Urinary bladder (tissue), 4 donors: ENCODE data around the gene DPT. TPM values are rescaled to one million over a fixed set of nuclear protein-coding genes. Genes with fewer than 3 reads are reported as not detected.
"Not testable (repeated sequence)": the region's sequence is repeated elsewhere in the genome, so short reads cannot be mapped to it uniquely, and the experiment has no call there.

ENCODE experiments used
- DNase-seq: peaks from one replicate; pipeline ENCODE4 v3.0.0-alpha.2; 2015; ENCODE audit errors: extremely low spot score
- H3K27ac ChIP-seq: one replicate; pipeline ENCODE4 v1.5.1; 2013; ENCODE audit warnings: low read depth, mild to moderate bottlenecking, moderate library complexity
- H3K36me3 ChIP-seq: one replicate; pipeline ENCODE4 v1.6.1; 2013; ENCODE audit warnings: mild to moderate bottlenecking, moderate library complexity; ENCODE audit not compliant: insufficient read depth
- H3K4me1 ChIP-seq: one replicate; pipeline ENCODE4 v1.6.1; 2013; ENCODE audit warnings: mild to moderate bottlenecking, moderate library complexity; ENCODE audit not compliant: insufficient read depth
- H3K4me3 ChIP-seq: one replicate; pipeline ENCODE4 v1.5.1; 2013; ENCODE audit warnings: low read depth, low read length
- WGBS: extraction: QIAGEN DNeasy Blood & Tissue Kit; methylation state at CpG from one replicate; pipeline ENCODE4 v1.1.7; 2013; 5-methylcytosine and 5-hydroxymethylcytosine counted together
- polyA plus RNA-seq: library from polyadenylated mRNA; stranded (reverse); fragments of 200-250 nt; gene quantifications from one replicate; pipeline ENCODE4 v1.2.3, GENCODE V29; 2013
- total RNA-seq: library from RNA; depleted of rRNA; stranded (reverse); fragments of >200 nt; gene quantifications from one replicate; pipeline ENCODE4 v1.2.3, GENCODE V29; 2014
- donor health status: healthy with polysubstance abuse.
- donor health status: healthy.

Gene DPT
- total RNA-seq, result 175 TPM
- polyA plus RNA-seq, result 198 TPM

DNA sequence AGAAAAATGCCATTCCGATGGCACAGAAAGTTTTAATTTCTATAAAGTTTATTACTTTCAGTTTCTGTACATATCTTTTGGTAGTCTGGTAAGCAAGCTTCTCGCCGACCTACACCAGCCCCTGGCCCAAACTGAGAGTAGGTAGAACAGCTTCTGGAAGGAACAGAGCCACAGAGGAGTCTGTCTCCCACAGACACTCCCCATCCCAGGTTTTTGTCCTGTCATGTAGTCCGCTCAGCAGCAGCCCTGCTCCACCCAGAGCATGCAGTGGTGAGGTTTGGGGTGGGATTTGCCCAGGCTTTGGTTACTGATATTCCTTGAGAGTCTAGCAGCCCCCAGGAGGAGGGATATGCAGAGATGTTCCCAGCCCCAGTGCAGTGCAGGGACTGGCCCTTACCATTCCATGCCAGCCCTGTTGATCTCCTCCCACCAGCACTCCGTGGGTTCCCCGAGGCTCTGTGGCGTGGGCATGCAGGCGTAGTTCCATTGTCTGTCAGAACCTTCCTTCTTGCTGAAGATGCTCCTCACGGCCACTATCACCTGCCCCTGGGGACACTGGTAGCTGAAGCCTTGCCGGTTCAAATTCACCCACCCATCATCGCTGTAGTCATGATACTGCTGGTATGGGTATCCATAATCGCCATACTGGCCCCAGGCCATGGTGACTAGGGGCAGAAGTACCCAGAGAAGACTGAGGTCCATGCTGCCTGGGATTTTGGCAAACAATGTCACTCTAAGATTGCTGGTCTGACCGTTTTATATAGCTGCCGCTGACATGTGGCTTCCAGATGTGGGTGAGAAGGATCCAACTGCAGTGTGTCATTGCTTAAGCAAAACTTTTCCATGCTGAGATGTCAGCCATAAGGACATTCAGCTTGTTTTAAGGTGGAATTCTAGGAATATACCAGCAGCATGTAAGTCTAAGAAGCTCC is at the start of gene DPT:
Gene DPT (minus strand): TSS at position 734 of the 932 bp plus-strand sequence. CDS start 32 bp downstream, at position 702.
- WGBS, result 66% methylated on average over 14 of the region's 14 CpGs
- H3K4me3 ChIP-seq, result no peak within 1 kb of the TSS
- no peak within 1 kb of the TSS for H3K27ac ChIP-seq
- H3K36me3 ChIP-seq, result no peaks in the 10 kb centered on the region
- H3K4me1 ChIP-seq, result no peaks in the 10 kb centered on the region
- DNase-seq, result no peak

DNA sequence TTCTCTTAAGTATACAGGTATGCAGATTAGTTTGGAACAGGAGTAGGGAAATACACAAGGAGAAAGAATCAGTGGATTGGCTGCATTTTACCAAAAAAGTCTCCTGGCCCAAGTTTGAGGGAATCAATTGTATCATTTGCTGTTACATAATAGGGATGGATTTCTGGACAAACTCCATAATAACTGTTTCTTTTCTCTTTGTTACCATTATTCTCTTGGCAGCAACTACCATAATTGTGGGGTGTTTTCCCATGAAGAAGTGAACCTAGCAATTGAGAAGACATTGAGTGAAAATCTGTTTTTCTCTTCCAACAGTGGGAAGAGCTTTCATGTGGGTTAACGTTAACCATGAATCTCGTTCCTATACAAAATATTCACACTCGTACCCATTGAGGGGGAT is 46.4 kb upstream of the DPT start:
- H3K4me1 ChIP-seq, result no peaks in the 10 kb centered on the region
- H3K27ac ChIP-seq, result no peak overlapping the region
- H3K4me3 ChIP-seq, result no peak overlapping the region
- no peaks in the 10 kb centered on the region for H3K36me3 ChIP-seq
- 84% methylated on average over 3 of the region's 3 CpGs for WGBS
- DNase-seq, result no peak

GRCh38 chr1:168774241-168774640 is 45.2 kb upstream of the DPT start:
- Histone ChIP-seq H3K4me3 (no peak overlapping the region), H3K4me1 (no peaks in the 10 kb centered on the region), H3K27ac (no peak overlapping the region), H3K36me3 (no peaks in the 10 kb centered on the region)
- 49% methylated on average over 1 of the region's 1 CpG for WGBS
- no peak for DNase-seq

DNA sequence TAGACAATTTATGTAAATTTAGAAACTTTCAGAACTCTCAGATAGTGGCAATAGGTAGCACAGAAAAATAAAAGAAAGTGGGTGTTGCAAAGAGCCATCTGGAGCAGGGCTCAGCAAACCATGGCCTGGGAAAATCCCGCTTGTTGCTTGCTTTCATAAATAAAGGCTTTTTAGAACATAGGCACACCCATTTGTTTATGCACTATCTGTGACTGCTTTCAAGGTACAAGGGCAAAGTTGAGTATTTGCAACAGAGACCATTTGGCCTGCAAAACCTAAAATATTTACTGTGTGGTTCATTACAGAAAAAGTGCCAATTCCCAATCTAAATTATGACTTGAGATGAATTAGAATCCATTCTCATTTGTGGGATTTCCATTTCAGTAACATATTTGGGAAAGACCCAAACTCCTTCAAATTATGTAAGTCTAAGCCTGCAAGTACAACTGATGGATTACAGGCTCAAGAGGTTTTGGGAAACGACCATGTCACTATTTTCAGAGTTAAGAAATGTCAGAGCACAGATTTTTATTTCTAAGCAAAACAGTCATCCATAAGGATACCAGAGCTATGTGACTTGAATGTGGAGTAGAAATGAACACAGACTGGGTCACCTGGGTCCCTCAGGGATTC is 43.5 kb upstream of the DPT start:
- H3K4me3 ChIP-seq, result no peak overlapping the region
- no peak overlapping the region for H3K27ac ChIP-seq
- 40% methylated on average over 2 of the region's 2 CpGs for WGBS
- no peak for DNase-seq
- H3K36me3 ChIP-seq, result no peaks in the 10 kb centered on the region
- no peaks in the 10 kb centered on the region for H3K4me1 ChIP-seq

DNA sequence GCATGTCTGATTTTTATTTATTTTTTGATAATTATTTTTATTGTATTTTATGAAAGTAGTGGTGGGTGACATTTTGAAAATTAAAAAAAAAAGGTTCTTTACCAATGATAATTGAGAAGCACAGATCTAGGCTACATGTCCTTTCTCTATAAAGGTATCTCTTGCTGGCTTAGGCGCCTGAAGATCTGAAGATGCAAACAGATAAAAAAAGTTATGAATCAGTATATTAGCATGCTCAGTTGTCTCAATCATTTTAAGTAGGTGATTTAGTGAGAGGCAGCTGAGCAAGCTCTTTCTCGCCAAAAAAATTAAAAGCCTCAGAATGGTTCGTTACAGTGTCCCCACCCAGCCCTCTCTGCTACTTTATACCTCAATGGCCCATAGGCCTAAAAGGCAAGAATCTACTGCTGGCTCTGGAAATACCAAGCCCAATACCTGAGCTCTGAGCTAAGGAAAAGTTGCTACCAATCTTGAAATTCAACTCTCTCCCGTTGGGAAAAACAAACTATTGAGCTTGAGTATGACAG is 42.2 kb upstream of the DPT start:
- Histone ChIP-seq H3K27ac (no peak overlapping the region), H3K4me1 (no peaks in the 10 kb centered on the region), H3K36me3 (no peaks in the 10 kb centered on the region), H3K4me3 (no peak overlapping the region)
- DNase-seq, result no peak
- 77% methylated on average over 4 of the region's 4 CpGs for WGBS

DNA sequence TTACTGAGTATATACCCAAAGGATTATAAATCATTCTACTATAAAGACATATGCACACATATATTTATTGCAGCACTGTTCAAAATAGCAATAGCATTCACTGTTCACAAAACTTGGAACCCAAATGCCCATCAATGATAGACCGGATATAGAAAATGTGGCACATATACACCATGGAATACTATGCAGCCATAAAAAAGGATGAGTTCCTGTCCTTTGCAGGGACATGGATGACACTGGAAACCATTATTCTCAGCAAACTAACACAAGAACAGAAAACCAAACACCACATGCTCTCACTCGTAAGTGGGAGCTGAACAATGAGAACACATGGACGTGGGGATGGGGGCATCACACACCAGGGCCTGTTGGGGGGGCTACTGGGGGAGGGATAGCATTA is 40.9 kb upstream of the DPT start:
- not testable (repeated sequence) for DNase-seq, H3K4me1 ChIP-seq, H3K4me3 ChIP-seq, H3K27ac ChIP-seq, H3K36me3 ChIP-seq
- WGBS, result 64% methylated on average over 3 of the region's 3 CpGs

- peak; percentile 15 for DNase-seq
- H3K27ac ChIP-seq, result no peak overlapping the region
- H3K4me3 ChIP-seq, result no peak overlapping the region
- no peaks in the 10 kb centered on the region for H3K36me3 ChIP-seq
- no peaks in the 10 kb centered on the region for H3K4me1 ChIP-seq
- WGBS, result 38% methylated on average over 4 of the region's 4 CpGs
Observed at GRCh38 chr1:168767894-168768584, 39.0 kb upstream of the DPT start.

DNA sequence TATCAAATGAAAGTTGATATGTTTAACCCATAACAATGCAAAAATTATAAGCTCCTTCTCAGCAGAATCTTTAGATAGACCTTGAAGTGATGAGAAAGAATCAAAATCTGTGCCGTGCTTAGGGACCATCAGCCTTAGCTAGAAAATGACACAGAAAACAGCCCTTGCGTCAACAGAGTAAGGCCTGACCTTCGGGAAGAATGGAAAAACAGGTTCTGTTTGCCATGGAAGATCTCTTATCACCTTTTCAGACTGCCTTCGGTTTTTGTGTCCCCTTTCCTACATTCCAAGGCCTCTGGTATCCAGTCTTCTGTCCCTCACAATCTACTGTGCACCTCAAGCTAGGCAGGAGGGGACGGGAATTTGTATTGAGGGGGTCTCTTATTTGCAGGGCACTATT is 37.6 kb upstream of the DPT start:
- DNase-seq, result no peak
- H3K36me3 ChIP-seq, result no peaks in the 10 kb centered on the region
- no peaks in the 10 kb centered on the region for H3K4me1 ChIP-seq
- WGBS, result 89% methylated on average over 5 of the region's 5 CpGs
- no peak overlapping the region for H3K4me3 ChIP-seq
- no peak overlapping the region for H3K27ac ChIP-seq

DNA sequence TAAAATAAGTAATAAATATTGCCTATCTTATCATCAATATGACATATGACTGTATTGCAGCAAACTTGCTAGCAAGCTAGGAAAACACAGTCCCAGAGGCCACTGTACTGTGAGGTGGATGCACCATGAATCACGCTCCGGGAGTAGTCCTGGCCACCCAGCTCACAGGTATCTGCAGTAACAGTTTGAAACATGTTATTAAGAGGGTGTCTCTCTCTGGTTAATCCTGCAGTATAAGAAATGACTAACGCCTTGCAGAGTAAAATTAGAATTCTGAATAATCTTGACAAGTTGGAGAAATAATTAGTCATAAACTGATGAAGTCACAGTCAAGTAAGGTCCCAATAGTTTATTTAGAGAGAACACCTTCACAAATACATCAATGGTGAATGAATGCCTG is 34.0 kb upstream of the DPT start:
- DNase-seq, result no peak
- H3K36me3 ChIP-seq, result no peaks in the 10 kb centered on the region
- H3K4me3 ChIP-seq, result no peak overlapping the region
- WGBS, result 92% methylated on average over 3 of the region's 3 CpGs
- no peaks in the 10 kb centered on the region for H3K4me1 ChIP-seq
- no peak overlapping the region for H3K27ac ChIP-seq

DNA sequence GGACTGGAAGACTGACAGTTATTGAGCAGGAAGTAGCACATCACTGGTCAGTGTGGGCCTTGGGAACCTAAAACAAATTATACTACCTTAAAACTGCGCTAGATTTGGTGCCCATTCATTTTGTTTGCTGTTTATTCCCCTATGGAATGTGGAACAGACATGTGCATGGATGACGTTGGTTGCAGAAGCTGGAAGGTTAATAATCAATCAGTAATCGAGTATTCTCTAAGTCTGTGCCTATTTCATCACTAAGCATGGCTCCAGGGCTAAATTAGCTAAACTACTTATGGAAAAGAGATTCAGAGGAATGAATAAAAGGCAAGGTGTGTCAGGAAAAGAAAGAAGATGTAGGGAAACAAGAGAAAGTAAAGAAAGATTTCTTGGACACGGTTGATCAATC is 33.5 kb upstream of the DPT start:
- Histone ChIP-seq H3K4me1 (no peaks in the 10 kb centered on the region), H3K4me3 (no peak overlapping the region), H3K36me3 (no peaks in the 10 kb centered on the region), H3K27ac (no peak overlapping the region)
- DNase-seq, result no peak
- 93% methylated on average over 4 of the region's 4 CpGs for WGBS

DNA sequence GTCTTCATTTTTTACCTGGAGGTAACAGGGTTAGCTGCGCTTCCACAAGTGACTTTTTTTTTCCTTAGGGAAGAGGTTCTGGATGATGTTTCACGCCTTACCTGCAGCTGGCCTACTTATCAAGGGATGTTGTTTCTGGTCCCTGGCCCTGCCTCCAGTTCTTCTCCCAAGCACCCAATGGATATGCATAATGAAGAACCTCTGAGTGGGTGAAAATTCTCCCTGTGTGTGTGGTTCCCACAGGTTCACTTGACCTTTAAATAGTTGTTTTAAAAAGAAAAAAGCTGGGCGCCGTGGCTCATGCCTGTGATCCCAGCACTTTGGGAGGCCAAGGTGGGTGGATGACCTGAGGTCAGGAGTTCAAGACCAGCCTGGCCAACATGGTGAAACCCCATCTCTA is 31.8 kb upstream of the DPT start:
- no peak overlapping the region for H3K27ac ChIP-seq
- WGBS, result 96% methylated on average over 4 of the region's 4 CpGs
- no peaks in the 10 kb centered on the region for H3K36me3 ChIP-seq
- no peak overlapping the region for H3K4me3 ChIP-seq
- no peaks in the 10 kb centered on the region for H3K4me1 ChIP-seq
- DNase-seq, result no peak

GRCh38 chr1:168760241-168760640 is 31.2 kb upstream of the DPT start:
- H3K27ac ChIP-seq, result no peak overlapping the region
- no peaks in the 10 kb centered on the region for H3K4me1 ChIP-seq
- no peaks in the 10 kb centered on the region for H3K36me3 ChIP-seq
- DNase-seq, result no peak
- no peak overlapping the region for H3K4me3 ChIP-seq
- WGBS, result 86% methylated on average over 2 of the region's 2 CpGs

DNA sequence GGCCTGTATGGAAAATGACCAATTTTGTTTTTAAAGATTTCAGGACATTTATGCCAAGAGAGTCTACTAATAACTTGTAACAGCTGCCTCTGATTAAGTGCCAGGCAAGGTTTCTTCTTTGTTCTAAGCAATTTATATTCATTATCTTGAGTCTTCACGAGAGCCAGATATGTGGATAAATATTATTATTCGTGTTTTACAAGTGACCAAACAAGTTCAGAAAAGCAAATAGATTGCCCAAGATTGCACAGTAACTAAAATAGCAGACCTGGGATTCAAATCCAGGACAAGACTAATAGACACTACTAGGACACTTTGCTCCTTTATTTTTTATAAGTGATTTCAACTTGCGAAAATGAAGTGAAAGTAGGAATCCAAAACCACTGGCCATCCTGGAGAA is 30.1 kb upstream of the DPT start:
- Histone ChIP-seq H3K4me3 (no peak overlapping the region), H3K36me3 (no peaks in the 10 kb centered on the region), H3K27ac (no peak overlapping the region), H3K4me1 (no peaks in the 10 kb centered on the region)
- 67% methylated on average over 3 of the region's 3 CpGs for WGBS
- DNase-seq, result no peak
